Activated T-helper 17 cell treated with anti-CD3 and anti-CD28 coated beads, Interleukin-2, amount 50 U/mL, for 72 hours (primary cell): Measurements from ENCODE around the gene DGCR2. TPM values are rescaled to one million over a fixed set of nuclear protein-coding genes. Genes with fewer than 3 reads are reported as not detected.
"Not testable (repeated sequence)": the region's sequence is repeated elsewhere in the genome, so short reads cannot be mapped to it uniquely, and the experiment has no call there.

Source experiments
- ATAC-seq: fragments of 150-1000 bp; cut with Tn5 transposase; replicated peaks from 2 replicates; pipeline ENCODE4 v1.10.0; 2021; ENCODE audit warnings: mild to moderate bottlenecking, moderate library complexity
- H3K27ac Mint-ChIP-seq: one replicate; pipeline ENCODE4 v1.8.0; 2022; ENCODE audit warnings: mixed read lengths
- H3K27me3 Mint-ChIP-seq: one replicate; pipeline ENCODE4 v1.8.0; 2022; ENCODE audit warnings: mixed read lengths
- H3K36me3 Mint-ChIP-seq: one replicate; pipeline ENCODE4 v1.8.0; 2022; ENCODE audit warnings: low read depth, mild to moderate bottlenecking, mixed read lengths
- H3K4me1 Mint-ChIP-seq: one replicate; pipeline ENCODE4 v1.8.0; 2022; ENCODE audit warnings: mixed read lengths
- H3K4me3 Mint-ChIP-seq: one replicate; pipeline ENCODE4 v1.8.0; 2022; ENCODE audit warnings: mild to moderate bottlenecking, mixed read lengths
- H3K9me3 Mint-ChIP-seq: one replicate; pipeline ENCODE4 v1.8.0; 2022; ENCODE audit warnings: mixed read lengths
- total RNA-seq, 2 donors: library from RNA; stranded (reverse); gene quantifications; one replicate each; pipeline ENCODE4 v1.2.3, GENCODE V29; 2022

Gene DGCR2
- total RNA-seq, 2 donors from 2014 or later = 22.6 to 27.3 TPM

DNA sequence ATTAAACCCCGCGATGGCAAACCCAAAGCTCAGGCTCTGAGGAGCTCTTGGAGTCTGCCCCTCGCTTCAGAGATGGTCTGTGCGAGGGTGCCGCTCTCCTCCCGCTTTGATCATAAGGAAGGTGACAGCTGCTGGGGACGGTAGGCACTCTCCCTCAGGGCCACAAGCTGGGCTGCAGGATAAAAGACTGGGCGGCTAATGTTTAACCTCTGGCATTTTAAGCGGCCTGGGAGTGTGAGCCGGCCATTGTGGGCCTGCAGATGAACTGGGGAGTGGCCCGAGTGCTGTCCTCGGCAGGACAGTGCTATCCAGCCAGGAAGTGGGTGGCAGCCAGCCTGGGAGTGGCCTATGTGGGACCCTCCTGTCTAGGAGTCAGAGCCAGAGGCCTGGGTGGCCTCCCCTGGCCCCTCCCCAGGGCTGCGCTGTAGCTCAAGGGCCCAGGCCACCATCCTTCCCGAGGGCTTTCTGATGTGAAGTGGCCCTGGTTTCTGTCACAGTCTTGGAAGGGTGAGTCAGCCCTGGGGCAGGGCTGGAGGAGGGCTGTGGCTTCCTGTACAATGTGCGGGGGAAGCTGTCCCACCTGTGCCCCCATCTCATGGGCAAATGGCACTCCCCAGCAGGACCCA, 127.4 kb downstream of the DGCR2 start:
- Mint-ChIP-seq H3K27me3 (peaks cover 28% of the 10 kb centered on the region), H3K27ac (no peak overlapping the region), H3K4me3 (no peak overlapping the region), H3K4me1 (no peaks in the 10 kb centered on the region), H3K9me3 (no peaks in the 10 kb centered on the region), H3K36me3 (no peaks in the 10 kb centered on the region)
- no peak for ATAC-seq

DNA sequence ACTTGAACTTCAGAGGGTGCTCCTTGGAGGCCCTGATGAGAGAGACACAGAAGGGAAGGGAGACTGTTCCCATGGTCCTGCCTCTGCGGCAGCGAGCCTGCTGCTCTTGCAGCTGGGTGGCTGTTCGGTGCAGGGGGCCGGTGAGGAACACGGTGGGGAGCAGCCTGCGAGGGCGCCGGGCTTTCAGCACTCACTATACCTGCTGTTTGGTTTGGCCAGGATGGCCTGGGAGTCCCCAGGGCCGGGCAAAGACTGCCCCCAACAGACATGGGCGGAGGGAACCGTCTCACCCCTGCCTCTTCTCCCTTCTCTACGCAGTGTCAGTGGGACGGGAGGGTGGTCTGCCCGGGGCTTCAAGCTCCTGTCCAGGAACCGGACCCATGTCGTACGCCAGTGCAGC, 128.2 kb downstream of the DGCR2 start:
- Mint-ChIP-seq H3K36me3 (no peaks in the 10 kb centered on the region), H3K27ac (no peak overlapping the region), H3K9me3 (no peaks in the 10 kb centered on the region), H3K4me3 (no peak overlapping the region), H3K4me1 (no peaks in the 10 kb centered on the region), H3K27me3 (peaks cover 29% of the 10 kb centered on the region)
- no peak for ATAC-seq

DNA sequence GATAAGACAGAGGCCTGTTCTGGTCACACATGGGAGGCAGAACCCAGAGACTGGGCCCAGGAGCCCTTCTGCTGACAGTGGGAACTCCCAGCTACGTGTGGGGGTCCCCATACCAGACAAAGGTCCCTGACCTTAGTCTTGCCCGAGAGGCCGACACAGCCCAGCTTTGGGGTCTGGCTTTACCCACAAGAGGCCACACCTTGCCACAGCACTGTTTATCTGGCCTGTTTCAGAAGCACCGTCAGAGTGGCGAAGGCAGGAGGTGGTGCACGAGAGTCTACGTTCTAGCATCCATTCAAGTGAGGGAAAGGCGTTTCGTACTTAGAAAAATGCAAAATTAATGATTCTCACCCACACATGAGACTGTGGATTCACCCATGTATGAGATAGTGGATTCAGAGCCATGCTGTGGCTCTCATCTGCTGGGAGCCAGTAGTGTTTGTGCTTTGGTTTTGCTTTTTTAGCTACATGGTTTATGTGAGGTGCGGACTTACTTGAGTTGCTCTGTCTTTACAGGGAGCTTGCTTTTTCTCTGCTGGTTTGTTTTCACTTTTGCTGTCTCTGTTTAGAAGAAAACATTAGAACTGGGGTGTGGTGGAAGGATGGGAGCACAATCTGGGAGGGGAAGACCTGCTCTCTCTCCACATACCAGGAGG, 129.5 kb downstream of the DGCR2 start:
- Mint-ChIP-seq H3K9me3 (no peaks in the 10 kb centered on the region), H3K27me3 (peaks cover 29% of the 10 kb centered on the region), H3K4me3 (no peak overlapping the region), H3K27ac (no peak overlapping the region), H3K4me1 (no peaks in the 10 kb centered on the region), H3K36me3 (no peaks in the 10 kb centered on the region)
- no peak for ATAC-seq

DNA sequence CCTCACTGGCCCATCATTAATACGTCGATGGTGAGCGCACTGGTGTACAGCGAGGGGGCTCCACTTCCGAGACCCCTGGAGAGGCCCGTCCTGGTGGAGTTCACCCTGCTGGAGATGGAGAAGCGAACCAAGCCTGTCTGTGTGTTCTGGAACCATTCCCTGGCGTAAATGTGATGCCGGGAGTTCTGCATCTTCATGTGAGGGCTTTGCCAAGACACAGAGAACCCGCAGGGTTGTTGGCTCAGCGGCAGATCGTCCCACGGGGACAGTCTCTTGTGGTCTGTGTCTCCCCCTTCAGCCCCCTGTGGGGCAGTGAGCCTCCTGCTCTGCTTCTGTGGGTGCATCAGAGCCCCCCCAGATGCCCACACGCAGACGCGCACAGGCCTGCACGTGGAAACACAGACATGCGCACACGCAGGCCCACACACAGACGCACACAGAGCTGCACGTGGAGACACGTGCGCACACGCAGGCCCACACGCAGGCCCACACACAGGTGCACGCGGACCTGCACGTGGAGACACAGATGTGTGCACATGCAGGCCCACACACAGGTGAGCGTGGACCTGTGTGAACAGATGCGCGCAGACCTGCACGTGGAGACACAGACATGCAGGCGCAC, 130.3 kb downstream of the DGCR2 start:
- H3K4me1 Mint-ChIP-seq = no peaks in the 10 kb centered on the region
- no peak overlapping the region for H3K4me3 Mint-ChIP-seq
- ATAC-seq = no peak

DNA sequence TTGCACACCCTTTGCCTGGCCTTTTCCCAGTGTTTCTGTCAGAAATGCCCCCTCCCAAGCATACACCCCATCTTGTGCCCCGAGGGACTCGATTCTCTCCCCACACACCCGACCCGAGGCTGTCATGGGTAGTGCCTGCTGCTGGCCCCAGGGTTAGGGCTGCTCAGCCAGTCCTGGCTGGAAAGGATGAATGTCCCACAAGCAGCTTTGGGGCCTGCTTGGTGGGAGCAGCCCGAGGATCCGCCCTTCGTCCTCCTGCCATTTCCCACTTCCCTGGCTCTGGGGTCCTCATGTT, 131.1 kb downstream of the DGCR2 start:
- Mint-ChIP-seq H3K27ac (no peak overlapping the region), H3K4me3 (no peak overlapping the region), H3K36me3 (no peaks in the 10 kb centered on the region), H3K4me1 (no peaks in the 10 kb centered on the region), H3K9me3 (no peaks in the 10 kb centered on the region), H3K27me3 (peaks cover 23% of the 10 kb centered on the region)
- no peak for ATAC-seq

More for the DNA sequence above, 130.3 kb downstream of the DGCR2 start:
- Mint-ChIP-seq H3K9me3 (no peaks in the 10 kb centered on the region), H3K27me3 (peaks cover 29% of the 10 kb centered on the region), H3K27ac (no peak overlapping the region), H3K36me3 (no peaks in the 10 kb centered on the region)

DNA sequence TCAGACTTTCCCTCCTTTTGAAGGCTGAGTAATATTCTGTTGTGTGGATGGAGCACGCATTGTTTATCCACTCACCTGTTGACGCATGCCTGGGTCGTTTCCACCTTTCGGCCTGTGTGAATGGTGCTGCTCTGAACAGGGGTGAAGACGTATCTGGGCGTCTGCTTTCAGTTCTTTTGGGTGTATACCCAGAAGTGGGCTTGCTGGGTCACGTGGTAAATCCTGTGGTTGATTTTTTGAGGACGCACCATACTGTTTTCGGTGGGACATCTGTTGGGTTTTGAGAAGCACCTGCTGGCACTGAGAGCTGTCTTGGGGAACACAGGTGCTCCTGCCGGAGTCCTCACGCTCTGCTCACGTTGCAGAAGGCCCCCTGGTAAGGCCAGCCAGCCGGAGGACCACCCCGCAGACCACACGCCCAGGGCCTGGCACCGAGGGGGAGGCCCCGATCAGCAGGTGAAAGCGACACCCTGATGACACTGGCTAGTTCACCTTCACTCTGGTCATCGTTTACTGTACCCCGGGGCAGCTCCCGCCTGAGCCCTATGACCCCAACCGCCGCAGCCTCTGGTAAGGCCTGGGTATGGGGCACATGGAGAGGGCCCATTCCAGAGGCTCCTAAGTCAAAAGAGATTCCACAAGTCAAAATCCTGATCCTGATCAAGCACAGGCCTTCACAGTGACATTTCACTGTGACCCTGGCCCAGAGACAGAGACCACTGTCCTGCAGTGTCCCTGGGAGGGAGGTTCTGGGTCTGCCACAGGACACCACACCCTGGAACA, 131.7 kb downstream of the DGCR2 start:
- Mint-ChIP-seq H3K36me3 (no peaks in the 10 kb centered on the region), H3K27ac (no peak overlapping the region), H3K4me3 (no peak overlapping the region), H3K27me3 (peaks cover 23% of the 10 kb centered on the region), H3K9me3 (no peaks in the 10 kb centered on the region), H3K4me1 (no peaks in the 10 kb centered on the region)
- ATAC-seq = no peak

DNA sequence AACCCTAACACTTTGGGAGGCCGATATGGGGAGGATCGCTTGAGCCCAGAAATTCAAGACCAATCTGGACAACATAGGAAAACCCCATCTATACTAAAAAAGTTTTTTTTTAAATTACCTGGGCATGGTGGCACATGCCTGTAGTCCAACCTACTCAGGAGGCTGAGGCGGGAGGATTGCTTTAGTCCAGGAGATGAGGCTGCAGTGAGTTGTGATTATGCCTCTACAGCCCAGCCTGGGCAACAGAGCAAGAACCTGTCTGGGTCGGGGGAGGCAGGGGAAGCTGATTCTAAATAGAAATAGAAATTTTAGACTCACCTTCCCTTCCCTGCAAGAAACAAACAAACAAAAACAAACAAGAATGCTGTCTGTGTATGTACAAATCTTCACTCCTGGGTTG, 133.3 kb downstream of the DGCR2 start:
- no peaks in the 10 kb centered on the region for H3K4me1 Mint-ChIP-seq
- ATAC-seq = no peak
- H3K9me3 Mint-ChIP-seq = no peaks in the 10 kb centered on the region
- H3K27me3 Mint-ChIP-seq = peaks cover 23% of the 10 kb centered on the region
- no peaks in the 10 kb centered on the region for H3K36me3 Mint-ChIP-seq
- H3K27ac Mint-ChIP-seq = no peak overlapping the region
- H3K4me3 Mint-ChIP-seq = no peak overlapping the region

DNA sequence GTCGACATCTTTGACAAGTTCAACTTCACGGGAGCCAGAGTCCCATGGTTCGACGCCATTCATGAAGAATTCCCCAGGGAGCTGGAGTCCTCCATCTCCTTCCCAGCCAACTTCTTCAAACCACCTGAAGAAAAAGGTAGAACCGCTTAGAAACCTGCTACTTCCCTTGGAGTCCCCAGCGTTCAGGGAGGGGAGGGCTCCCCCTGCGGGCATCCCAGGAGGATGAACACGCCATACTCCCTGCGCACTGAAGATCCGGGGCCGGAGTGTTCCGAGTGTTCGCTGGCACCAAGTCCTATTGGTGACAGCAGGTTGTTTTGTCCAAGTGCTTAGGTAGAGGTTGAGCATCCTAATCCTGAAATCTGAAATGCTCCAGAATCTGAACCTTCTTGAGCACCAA, 134.4 kb downstream of the DGCR2 start:
- no peak for ATAC-seq
- H3K4me1 Mint-ChIP-seq = no peaks in the 10 kb centered on the region
- H3K4me3 Mint-ChIP-seq = no peak overlapping the region
- H3K36me3 Mint-ChIP-seq = no peaks in the 10 kb centered on the region
- peaks cover 15% of the 10 kb centered on the region for H3K27me3 Mint-ChIP-seq
- H3K9me3 Mint-ChIP-seq = no peaks in the 10 kb centered on the region
- no peak overlapping the region for H3K27ac Mint-ChIP-seq

DNA sequence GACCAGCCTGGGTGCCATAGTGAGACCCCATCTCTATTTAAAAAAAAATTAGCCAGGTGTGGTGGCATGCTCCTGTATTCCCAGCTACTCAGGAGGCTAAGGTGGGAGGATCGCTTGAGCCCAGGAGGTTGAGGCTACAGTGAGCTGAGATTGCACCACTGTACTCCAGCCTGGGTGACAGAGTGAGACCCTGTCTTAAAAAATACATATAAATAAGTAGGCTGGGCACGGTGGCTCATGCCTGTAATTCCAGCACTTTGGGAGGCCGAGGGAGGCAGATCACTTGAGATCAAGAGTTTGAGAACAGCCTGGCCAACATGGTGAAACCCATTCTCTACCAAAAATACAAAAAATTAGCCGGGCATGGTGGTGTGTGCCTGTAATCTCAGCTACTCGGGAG, 135.1 kb downstream of the DGCR2 start:
- H3K36me3 Mint-ChIP-seq, H3K9me3 Mint-ChIP-seq, H3K4me3 Mint-ChIP-seq, H3K27ac Mint-ChIP-seq, ATAC-seq, H3K4me1 Mint-ChIP-seq: not testable (repeated sequence)
- H3K27me3 Mint-ChIP-seq = peaks cover 12% of the 10 kb centered on the region

Other genes starting within 250 kb of the DGCR2 start
- gene DGCR6, start 216.1 kb downstream of the DGCR2 start, total RNA-seq = under 1 TPM; 0.32 to 0.61 TPM
- 1 to 10 TPM in 1 of 2 donors, not detected in 1; 1.1 TPM for gene PRODH, start 186.1 kb downstream of the DGCR2 start, total RNA-seq
- not detected for gene TSSK2, start 8.9 kb upstream of the DGCR2 start, total RNA-seq
- 10 to 100 TPM; 13.8 to 20.8 TPM for gene ESS2, start 22.2 kb upstream of the DGCR2 start, total RNA-seq
- not detected for gene GSC2, start 27.9 kb upstream of the DGCR2 start, total RNA-seq
- gene SLC25A1, start 56.3 kb upstream of the DGCR2 start, total RNA-seq = 10 to 100 TPM; 33.4 to 47.9 TPM
- gene CLTCL1, start 169.3 kb upstream of the DGCR2 start, total RNA-seq = 1 to 10 TPM in 1 of 2 donors, under 1 TPM in 1; 0.86 to 2.0 TPM